Measurements from ENCODE around the gene CLEC3B.

Gene CLEC3B

GRCh38 chr3:44987332-44987731, 38.8 kb upstream of the CLEC3B start:
- H3K27ac ChIP-seq, result no peak overlapping the region
- peaks cover 28% of the 10 kb centered on the region; the same call in 1 of the 2 replicates for H3K36me3 ChIP-seq
- TF ChIP-seq, protein P1, sequence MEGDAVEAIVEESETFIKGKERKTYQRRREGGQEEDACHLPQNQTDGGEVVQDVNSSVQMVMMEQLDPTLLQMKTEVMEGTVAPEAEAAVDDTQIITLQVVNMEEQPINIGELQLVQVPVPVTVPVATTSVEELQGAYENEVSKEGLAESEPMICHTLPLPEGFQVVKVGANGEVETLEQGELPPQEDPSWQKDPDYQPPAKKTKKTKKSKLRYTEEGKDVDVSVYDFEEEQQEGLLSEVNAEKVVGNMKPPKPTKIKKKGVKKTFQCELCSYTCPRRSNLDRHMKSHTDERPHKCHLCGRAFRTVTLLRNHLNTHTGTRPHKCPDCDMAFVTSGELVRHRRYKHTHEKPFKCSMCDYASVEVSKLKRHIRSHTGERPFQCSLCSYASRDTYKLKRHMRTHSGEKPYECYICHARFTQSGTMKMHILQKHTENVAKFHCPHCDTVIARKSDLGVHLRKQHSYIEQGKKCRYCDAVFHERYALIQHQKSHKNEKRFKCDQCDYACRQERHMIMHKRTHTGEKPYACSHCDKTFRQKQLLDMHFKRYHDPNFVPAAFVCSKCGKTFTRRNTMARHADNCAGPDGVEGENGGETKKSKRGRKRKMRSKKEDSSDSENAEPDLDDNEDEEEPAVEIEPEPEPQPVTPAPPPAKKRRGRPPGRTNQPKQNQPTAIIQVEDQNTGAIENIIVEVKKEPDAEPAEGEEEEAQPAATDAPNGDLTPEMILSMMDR (IDR thresholded peaks at IDR 0.05; ENCODE audit: low read depth, low read length), result no peak

DNA sequence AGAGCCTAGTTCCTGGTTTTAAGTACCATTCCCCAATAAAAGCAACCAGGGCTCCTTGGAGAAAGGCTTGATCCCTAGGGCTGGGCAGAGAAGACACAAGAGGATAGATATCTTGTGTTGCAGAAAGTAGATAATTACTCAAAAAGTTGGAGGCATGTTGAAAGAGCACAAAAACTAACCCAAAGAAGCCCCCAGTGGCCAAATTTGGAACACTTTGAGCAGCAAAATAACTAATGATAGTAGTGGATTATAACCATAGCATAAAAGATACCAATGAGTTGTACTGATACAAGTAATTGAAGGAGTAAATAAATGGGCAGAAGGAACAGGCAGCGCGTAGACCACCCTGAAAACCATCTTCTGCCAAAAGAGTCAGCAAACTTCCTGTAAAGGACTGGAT, 38.0 kb upstream of the CLEC3B start:
- TF ChIP-seq, protein P1 (IDR thresholded peaks at IDR 0.05; ENCODE audit: low read depth, low read length), result 0 out of 2 replicates have a peak, but pooled peaks have one; percentile 7
- Histone ChIP-seq H3K4me3 (ENCODE audit: low read depth, low read length) (no peak overlapping the region), H3K9me3 (ENCODE audit: severe bottlenecking) (no peaks in the 10 kb centered on the region), H3K27ac (no peak overlapping the region), H3K27me3 (ENCODE audit: insufficient read depth, low read depth, severe bottlenecking) (no peaks in the 10 kb centered on the region), H3K36me3 (peaks cover 32% of the 10 kb centered on the region; the same call in 1 of the 2 replicates)
- no peak for DNase-seq

More at GRCh38 chr3:44987332-44987731, 38.8 kb upstream of the CLEC3B start:
- Histone ChIP-seq H3K4me3 (ENCODE audit: low read depth, low read length) (no peak overlapping the region), H3K9me3 (ENCODE audit: severe bottlenecking) (no peaks in the 10 kb centered on the region), H3K27me3 (ENCODE audit: insufficient read depth, low read depth, severe bottlenecking) (no peaks in the 10 kb centered on the region)
- no peak for DNase-seq

GRCh38 chr3:44989141-44989540, 37.0 kb upstream of the CLEC3B start:
- H3K36me3 ChIP-seq, result peaks cover 33% of the 10 kb centered on the region; the same call in 1 of the 2 replicates
- H3K27me3 ChIP-seq (ENCODE audit: insufficient read depth, low read depth, severe bottlenecking), result no peaks in the 10 kb centered on the region

DNA sequence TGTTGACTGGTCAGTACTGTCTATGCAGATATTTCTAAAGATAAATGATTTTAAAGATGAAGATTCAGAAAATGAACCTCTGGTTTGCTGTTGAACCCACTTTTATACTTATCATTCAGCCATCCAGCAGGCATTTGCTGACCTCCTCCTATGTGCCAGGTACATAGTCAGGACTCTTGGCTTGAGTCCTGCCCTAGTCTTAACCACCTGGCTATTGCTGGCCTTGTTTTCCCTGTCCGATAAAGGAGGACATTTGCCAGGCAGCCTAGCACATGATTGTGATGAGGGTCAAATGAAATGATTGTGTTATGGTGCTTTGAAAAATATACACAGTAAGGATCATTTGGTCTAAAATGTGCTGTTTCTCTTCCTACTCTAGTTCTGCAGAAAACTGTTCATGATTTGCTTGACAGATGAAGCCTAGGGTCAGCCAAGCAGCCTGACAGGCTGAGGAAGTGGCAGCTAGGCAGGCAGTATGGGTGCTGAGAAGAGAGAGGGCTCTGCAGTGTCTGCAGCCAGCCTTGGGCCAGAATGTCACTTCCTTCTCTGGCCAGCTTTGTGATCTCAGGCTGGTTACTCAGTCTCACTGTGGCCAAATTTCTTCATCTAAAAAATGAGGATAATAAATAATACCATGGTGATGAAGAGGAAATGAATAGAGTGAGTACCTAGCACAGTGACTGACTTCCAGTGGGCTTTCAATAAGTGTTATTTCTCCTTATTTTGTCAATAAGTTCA, 36.3 kb upstream of the CLEC3B start:
- TF ChIP-seq, protein P1 (IDR thresholded peaks at IDR 0.05; ENCODE audit: low read depth, low read length), result no peak
- H3K9me3 ChIP-seq (ENCODE audit: severe bottlenecking), result no peaks in the 10 kb centered on the region
- no peak overlapping the region for H3K4me3 ChIP-seq (ENCODE audit: low read depth, low read length)
- H3K27me3 ChIP-seq (ENCODE audit: insufficient read depth, low read depth, severe bottlenecking), result no peaks in the 10 kb centered on the region
- H3K27ac ChIP-seq, result no peak overlapping the region
- peaks cover 33% of the 10 kb centered on the region; the same call in 1 of the 2 replicates for H3K36me3 ChIP-seq
- no peak for DNase-seq

More at GRCh38 chr3:44989141-44989540, 37.0 kb upstream of the CLEC3B start:
- no peak for DNase-seq
- H3K4me3 ChIP-seq (ENCODE audit: low read depth, low read length), result no peak overlapping the region
- TF ChIP-seq, protein P1 (IDR thresholded peaks at IDR 0.05; ENCODE audit: low read depth, low read length), result no peak
- no peaks in the 10 kb centered on the region for H3K9me3 ChIP-seq (ENCODE audit: severe bottlenecking)
- no peak overlapping the region for H3K27ac ChIP-seq

DNA sequence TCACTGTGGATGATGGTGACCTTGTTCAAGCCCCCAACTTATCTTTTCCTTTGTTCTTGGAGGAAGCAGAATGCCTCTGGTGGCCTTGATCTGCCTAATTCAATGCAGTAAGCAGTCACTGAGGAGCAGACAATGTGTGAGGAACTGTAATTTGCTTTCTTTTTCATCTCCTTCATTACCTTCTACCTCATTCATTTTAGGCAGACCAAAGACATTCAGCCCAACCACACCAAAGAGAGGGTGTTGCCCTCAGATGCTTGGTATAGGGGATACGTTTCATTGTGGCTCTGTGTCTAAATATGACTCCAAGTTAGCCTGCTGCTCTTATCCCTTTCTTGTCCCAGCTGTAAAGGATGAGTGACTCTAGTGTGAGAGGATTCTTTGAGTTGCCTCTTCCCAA, 34.8 kb upstream of the CLEC3B start:
- no peaks in the 10 kb centered on the region for H3K9me3 ChIP-seq (ENCODE audit: severe bottlenecking)
- no peaks in the 10 kb centered on the region for H3K27me3 ChIP-seq (ENCODE audit: insufficient read depth, low read depth, severe bottlenecking)
- no peak overlapping the region for H3K4me3 ChIP-seq (ENCODE audit: low read depth, low read length)
- H3K36me3 ChIP-seq, result peaks cover 39% of the 10 kb centered on the region
- no peak overlapping the region for H3K27ac ChIP-seq
- DNase-seq, result no peak
- TF ChIP-seq, protein P1 (IDR thresholded peaks at IDR 0.05; ENCODE audit: low read depth, low read length), result no peak

Measured in WERI-Rb-1 (cell line).